SK-N-MC (cell line): Measurements from ENCODE around the gene ABCD3.

ENCODE experiments used
- EZH2 ChIP-seq: fragments of 200-600 bp; sonication (generic); IDR thresholded peaks from one replicate; pipeline ENCODE4 v1.6.1; 2017; ENCODE audit warnings: antibody characterized with exemption
- FOXP2 ChIP-seq: optimal IDR thresholded peaks from 2 replicates; pipeline ENCODE3; 2011; ENCODE audit warnings: mild to moderate bottlenecking, moderate library complexity; ENCODE audit not compliant: insufficient read depth; ENCODE audit errors: extremely low read length, control extremely low read depth
- POLR2AphosphoS5 ChIP-seq: IDR thresholded peaks from 2 replicates; pipeline ENCODE4 v1.6.1; 2012; ENCODE audit warnings: mild to moderate bottlenecking, low read depth, low read length, borderline replicate concordance

GRCh38 chr1:94562519-94563260, 144.5 kb downstream of the ABCD3 start:
- TF ChIP-seq EZH2 (no peak), POLR2AphosphoS5 (no peak), FOXP2 (no peak)
